HepG2 (cell line): Measurements from ENCODE around the gene RPS6KA2. TPM values are rescaled to one million over a fixed set of nuclear protein-coding genes. Genes with fewer than 3 reads are reported as not detected.

Experiments used
- ATAC-seq: fragments of 200-7000 bp; cut with Tn5 transposase; 3 replicates; pipeline ENCODE4 v1.9.1; 2020; ENCODE audit warnings: mild to moderate bottlenecking, moderate library complexity
- BruUV-seq: library from RNA; stranded (reverse); fragments of 400-500 nt; replicated peaks from 2 replicates; lab custom pipeline; 2021; lab: Mats Ljungman, UMichigan
- CTCF ChIA-PET: fragments of 300-600 bp; formaldehyde crosslinking; extraction: SDS; loops from one replicate; lab custom pipeline; 2021; ENCODE audit warnings: low total read pairs, inconsistent platforms, low intra/inter-chr PET ratio; lab: Yijun Ruan, JAX
- POLR2A ChIA-PET: fragments of 350-600 bp; sonication (Branson Sonifier 250); formaldehyde crosslinking; loops from one replicate; lab custom pipeline; 2020; ENCODE audit warnings: antibody characterized with exemption, inconsistent platforms; lab: Yijun Ruan, JAX
- DNase-seq: peaks from one replicate; pipeline ENCODE4 v3.0.0-alpha.2; 2015; ENCODE audit warnings: low spot score
- FAIRE-seq: peaks from 3 replicates; lab custom pipeline; 2011; peaks lifted over from hg19 to GRCh38; lab: Jason Lieb, UNC
- H2AFZ ChIP-seq: one replicate; pipeline ENCODE4 v1.6.1; 2011; ENCODE audit warnings: low read length, inconsistent platforms
- H3K27ac ChIP-seq: fragments of 300-600 bp; 3 replicates; pipeline ENCODE4 v1.8.0; 2011; ENCODE audit warnings: mixed run types, mild to moderate bottlenecking, mixed read lengths, low read length, inconsistent platforms; ENCODE audit not compliant: insufficient read depth; ENCODE audit errors: extremely low read length
- H3K27me3 ChIP-seq, 2 experiments: fragments of 200-600 bp in 1 of 2; 2 replicates in 1 of 2; 3 replicates in 1 of 2; pipeline versions ENCODE4 v1.6.0 to v1.8.0; 2011; ENCODE audit warnings: low read length in 2 of 2, mild to moderate bottlenecking in 2 of 2, moderate library complexity in 2 of 2, inconsistent platforms in 1 of 2; ENCODE audit not compliant: insufficient read depth in 2 of 2, control insufficient read depth in 1 of 2
- H3K36me3 ChIP-seq, 2 experiments: fragments of 200-600 bp in 1 of 2; replicated peaks in 1 of 2; 2 replicates in 1 of 2; 3 replicates in 1 of 2; pipeline versions ENCODE4 v1.5.1 to v1.8.0; 2011; ENCODE audit warnings: low read length in 2 of 2, inconsistent platforms in 1 of 2; ENCODE audit not compliant: insufficient read depth in 2 of 2, control insufficient read depth in 1 of 2
- H3K4me1 ChIP-seq: 2 replicates; pipeline ENCODE4 v1.5.1; 2012; ENCODE audit warnings: low read length, inconsistent platforms; ENCODE audit not compliant: insufficient read depth
- H3K4me2 ChIP-seq: 2 replicates; pipeline ENCODE4 v1.6.0; 2011; ENCODE audit warnings: low read depth, low read length, inconsistent platforms
- H3K4me3 ChIP-seq, 3 experiments: fragments of 200-600 bp in 1 of 3; sonication (generic), shearing (Covaris generic) in 1 of 3; replicated peaks in 1 of 3; 2 replicates each; pipeline ENCODE4 v1.5.1; 2011 to 2016; ENCODE audit warnings: low read length in 3 of 3, inconsistent platforms in 2 of 3, low read depth in 2 of 3, mild to moderate bottlenecking in 2 of 3, control low read depth in 1 of 3, mixed read lengths in 1 of 3; ENCODE audit not compliant: insufficient read depth in 1 of 3
- H3K79me2 ChIP-seq: one replicate; pipeline ENCODE4 v1.6.1; 2011; ENCODE audit warnings: low read length, inconsistent platforms; ENCODE audit not compliant: insufficient read depth
- H3K9ac ChIP-seq: 2 replicates; pipeline ENCODE4 v1.6.0; 2011; ENCODE audit warnings: mild to moderate bottlenecking, low read depth, low read length, inconsistent platforms; ENCODE audit not compliant: insufficient read depth
- H3K9me3 ChIP-seq: 2 replicates; pipeline ENCODE4 v1.5.1; 2012; ENCODE audit warnings: mild to moderate bottlenecking, low read length
- H4K20me1 ChIP-seq: 2 replicates; pipeline ENCODE4 v1.6.0; 2011; ENCODE audit warnings: inconsistent platforms, mild to moderate bottlenecking, low read length, moderate library complexity; ENCODE audit not compliant: insufficient read depth
- ARNT2 ChIP-seq: sonication (generic); formaldehyde crosslinking; IDR thresholded peaks from 2 replicates; pipeline ENCODE4 v1.8.0; 2022; ENCODE audit warnings: mild to moderate bottlenecking, low read depth, missing genetic modification reagents, moderate library complexity
- CBFB ChIP-seq: sonication (generic); formaldehyde crosslinking; IDR thresholded peaks from 2 replicates; pipeline ENCODE4 v1.4.0; 2020; ENCODE audit warnings: missing genetic modification reagents
- CHD4 ChIP-seq: fragments of 200-600 bp; sonication (generic); IDR thresholded peaks from 2 replicates; pipeline ENCODE4 v1.7.0; 2017; ENCODE audit warnings: mild to moderate bottlenecking, low read length, borderline replicate concordance
- KDM1A ChIP-seq: IDR thresholded peaks from 2 replicates; pipeline ENCODE4 v1.6.1; 2016; ENCODE audit warnings: missing compliant biosample characterization
- MAFF ChIP-seq: IDR thresholded peaks from 2 replicates; pipeline ENCODE4 v1.6.1; 2011; ENCODE audit warnings: low read depth, low read length, improper control_type of control experiment
- SAFB2 ChIP-seq: sonication (generic); formaldehyde crosslinking; IDR thresholded peaks from 2 replicates; pipeline ENCODE4 v1.5.1; 2020; ENCODE audit warnings: missing genetic modification reagents, low read depth, mild to moderate bottlenecking, borderline replicate concordance
- ZBTB21 ChIP-seq: sonication (generic); formaldehyde crosslinking; IDR thresholded peaks from 2 replicates; pipeline ENCODE4 v1.4.0; 2020; ENCODE audit warnings: missing genetic modification reagents
- ZNF451 ChIP-seq: sonication (generic); formaldehyde crosslinking; IDR thresholded peaks from 2 replicates; pipeline ENCODE4 v1.5.0; 2020; ENCODE audit warnings: mild to moderate bottlenecking, missing genetic modification reagents
- ZNF460 ChIP-seq: sonication (generic); formaldehyde crosslinking; IDR thresholded peaks from 2 replicates; pipeline ENCODE4 v1.5.1; 2020; ENCODE audit warnings: missing genetic modification reagents, mild to moderate bottlenecking, borderline replicate concordance
- ZSCAN25 ChIP-seq: sonication (generic); formaldehyde crosslinking; IDR thresholded peaks from 2 replicates; pipeline ENCODE4 v1.8.0; 2022; ENCODE audit warnings: mild to moderate bottlenecking, missing genetic modification reagents
- WGBS: methylation state at CpG from one replicate; pipeline ENCODE4 v1.1.6; 2017; ENCODE audit warnings: low lambda C conversion rate; 5-methylcytosine and 5-hydroxymethylcytosine counted together
- in situ Hi-C: cut with HindIII; loops from 2 replicates; pipeline ENCODE4 v1.10.0; 2017; ENCODE audit warnings: low pct_unique_long_range_greater_than_20kb; ENCODE audit not compliant: extremely low pct_ligation_motif_present
- intact Hi-C: fragments of 100-400 bp; cut with micrococcal nuclease; formaldehyde crosslinking; loops from one replicate; pipeline ENCODE4 v1.10.0; 2022; ENCODE audit not compliant: unreplicated experiment
- polyA plus RNA-seq, 8 experiments: library from polyadenylated mRNA; depleted of rRNA in 3 of 8; stranded (reverse) in 7 of 8; unstranded in 1 of 8; fragments of >200 nt; fragmentation: Illumina TruSeq in 4 of 8; extraction: Trizol in 4 of 8; gene quantifications; 2 replicates each; pipeline versions ENCODE4 v1.2.1 to v1.2.3, GENCODE V29; 2011 to 2016; ENCODE audit warnings: low read depth in 4 of 8, missing spikeins in 1 of 8, mixed read lengths in 1 of 8; ENCODE audit not compliant: insufficient read depth in 1 of 8
- total RNA-seq, 5 experiments: library from RNA; depleted of rRNA; stranded (reverse); fragments of >200 nt; fragmentation: Illumina TruSeq; extraction: Trizol; gene quantifications; 2 replicates each; pipeline ENCODE4 v1.2.3, GENCODE V29; 2016; ENCODE audit warnings: low read depth in 1 of 5
- TF ChIP-seq, protein P1 (sequence below): sonication (generic); formaldehyde crosslinking; IDR thresholded peaks from 2 replicates; pipeline ENCODE4 v1.5.1; 2020; ENCODE audit warnings: mild to moderate bottlenecking, missing genetic modification reagents, moderate library complexity
- TF ChIP-seq, protein P2 (sequence below): sonication (generic); formaldehyde crosslinking; IDR thresholded peaks from 2 replicates; pipeline ENCODE4 v1.5.1; 2020; ENCODE audit warnings: mild to moderate bottlenecking, missing genetic modification reagents, borderline replicate concordance
- TF ChIP-seq, protein P3 (sequence below): sonication (generic); formaldehyde crosslinking; conservative IDR thresholded peaks from 2 replicates; pipeline ENCODE4 v1.8.1; 2023; ENCODE audit warnings: missing genetic modification reagents
- TF ChIP-seq, protein P4 (sequence below): IDR thresholded peaks from 2 replicates; pipeline ENCODE4 v1.6.1; 2016; ENCODE audit warnings: low read depth, borderline replicate concordance
- TF ChIP-seq, protein P5 (sequence below): sonication (generic); formaldehyde crosslinking; IDR thresholded peaks from 2 replicates; pipeline ENCODE4 v1.5.1; 2020; ENCODE audit warnings: missing genetic modification reagents, mild to moderate bottlenecking, borderline replicate concordance

The RPS6KA2 gene
- total and polyA plus RNA-seq, 2 of the 13 experiments (the other 11 are each of a cell fraction or from before 2014, with no cell fraction given) = 0.22 to 0.38 TPM

DNA sequence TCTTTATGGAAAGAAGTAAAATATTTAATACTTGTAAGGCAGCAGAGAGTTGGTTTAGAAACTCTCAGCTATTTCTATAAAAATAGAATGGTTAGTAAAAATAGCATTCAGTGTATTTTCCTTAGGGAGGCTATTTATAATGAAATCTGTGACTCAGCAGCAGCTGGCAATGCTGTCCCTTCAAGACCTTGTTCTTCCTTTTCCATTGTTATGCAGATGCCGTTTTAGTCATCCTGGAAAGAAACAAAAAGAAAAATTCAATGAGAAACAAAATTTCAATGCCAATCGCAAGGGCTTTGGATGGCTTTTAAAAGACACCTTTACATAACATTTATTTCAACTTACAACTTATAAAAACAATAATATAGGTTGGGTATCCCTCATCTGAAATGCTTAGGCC is 261.8 kb downstream of the RPS6KA2 start:
- BruUV-seq = no TSS peak
- TF ChIP-seq ARNT2 (CRISPR knock-in tag) (no peak), KDM1A (CRISPR knock-in tag) (no peak), SAFB2 (CRISPR knock-in tag) (no peak), ZSCAN25 (CRISPR knock-in tag) (no peak), ZNF451 (CRISPR knock-in tag) (no peak), ZNF460 (CRISPR knock-in tag) (no peak), CBFB (CRISPR knock-in tag) (no peak), ZBTB21 (CRISPR knock-in tag) (no peak), CHD4 (no peak), MAFF (no peak)
- TF ChIP-seq, protein P1, sequence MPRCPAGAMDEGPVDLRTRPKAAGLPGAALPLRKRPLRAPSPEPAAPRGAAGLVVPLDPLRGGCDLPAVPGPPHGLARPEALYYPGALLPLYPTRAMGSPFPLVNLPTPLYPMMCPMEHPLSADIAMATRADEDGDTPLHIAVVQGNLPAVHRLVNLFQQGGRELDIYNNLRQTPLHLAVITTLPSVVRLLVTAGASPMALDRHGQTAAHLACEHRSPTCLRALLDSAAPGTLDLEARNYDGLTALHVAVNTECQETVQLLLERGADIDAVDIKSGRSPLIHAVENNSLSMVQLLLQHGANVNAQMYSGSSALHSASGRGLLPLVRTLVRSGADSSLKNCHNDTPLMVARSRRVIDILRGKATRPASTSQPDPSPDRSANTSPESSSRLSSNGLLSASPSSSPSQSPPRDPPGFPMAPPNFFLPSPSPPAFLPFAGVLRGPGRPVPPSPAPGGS (CRISPR knock-in tag) = no peak
- TF ChIP-seq, protein P2, sequence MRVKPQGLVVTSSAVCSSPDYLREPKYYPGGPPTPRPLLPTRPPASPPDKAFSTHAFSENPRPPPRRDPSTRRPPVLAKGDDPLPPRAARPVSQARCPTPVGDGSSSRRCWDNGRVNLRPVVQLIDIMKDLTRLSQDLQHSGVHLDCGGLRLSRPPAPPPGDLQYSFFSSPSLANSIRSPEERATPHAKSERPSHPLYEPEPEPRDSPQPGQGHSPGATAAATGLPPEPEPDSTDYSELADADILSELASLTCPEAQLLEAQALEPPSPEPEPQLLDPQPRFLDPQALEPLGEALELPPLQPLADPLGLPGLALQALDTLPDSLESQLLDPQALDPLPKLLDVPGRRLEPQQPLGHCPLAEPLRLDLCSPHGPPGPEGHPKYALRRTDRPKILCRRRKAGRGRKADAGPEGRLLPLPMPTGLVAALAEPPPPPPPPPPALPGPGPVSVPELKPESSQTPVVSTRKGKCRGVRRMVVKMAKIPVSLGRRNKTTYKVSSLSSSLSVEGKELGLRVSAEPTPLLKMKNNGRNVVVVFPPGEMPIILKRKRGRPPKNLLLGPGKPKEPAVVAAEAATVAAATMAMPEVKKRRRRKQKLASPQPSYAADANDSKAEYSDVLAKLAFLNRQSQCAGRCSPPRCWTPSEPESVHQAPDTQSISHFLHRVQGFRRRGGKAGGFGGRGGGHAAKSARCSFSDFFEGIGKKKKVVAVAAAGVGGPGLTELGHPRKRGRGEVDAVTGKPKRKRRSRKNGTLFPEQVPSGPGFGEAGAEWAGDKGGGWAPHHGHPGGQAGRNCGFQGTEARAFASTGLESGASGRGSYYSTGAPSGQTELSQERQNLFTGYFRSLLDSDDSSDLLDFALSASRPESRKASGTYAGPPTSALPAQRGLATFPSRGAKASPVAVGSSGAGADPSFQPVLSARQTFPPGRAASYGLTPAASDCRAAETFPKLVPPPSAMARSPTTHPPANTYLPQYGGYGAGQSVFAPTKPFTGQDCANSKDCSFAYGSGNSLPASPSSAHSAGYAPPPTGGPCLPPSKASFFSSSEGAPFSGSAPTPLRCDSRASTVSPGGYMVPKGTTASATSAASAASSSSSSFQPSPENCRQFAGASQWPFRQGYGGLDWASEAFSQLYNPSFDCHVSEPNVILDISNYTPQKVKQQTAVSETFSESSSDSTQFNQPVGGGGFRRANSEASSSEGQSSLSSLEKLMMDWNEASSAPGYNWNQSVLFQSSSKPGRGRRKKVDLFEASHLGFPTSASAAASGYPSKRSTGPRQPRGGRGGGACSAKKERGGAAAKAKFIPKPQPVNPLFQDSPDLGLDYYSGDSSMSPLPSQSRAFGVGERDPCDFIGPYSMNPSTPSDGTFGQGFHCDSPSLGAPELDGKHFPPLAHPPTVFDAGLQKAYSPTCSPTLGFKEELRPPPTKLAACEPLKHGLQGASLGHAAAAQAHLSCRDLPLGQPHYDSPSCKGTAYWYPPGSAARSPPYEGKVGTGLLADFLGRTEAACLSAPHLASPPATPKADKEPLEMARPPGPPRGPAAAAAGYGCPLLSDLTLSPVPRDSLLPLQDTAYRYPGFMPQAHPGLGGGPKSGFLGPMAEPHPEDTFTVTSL (CRISPR knock-in tag) = no peak
- TF ChIP-seq, protein P3, sequence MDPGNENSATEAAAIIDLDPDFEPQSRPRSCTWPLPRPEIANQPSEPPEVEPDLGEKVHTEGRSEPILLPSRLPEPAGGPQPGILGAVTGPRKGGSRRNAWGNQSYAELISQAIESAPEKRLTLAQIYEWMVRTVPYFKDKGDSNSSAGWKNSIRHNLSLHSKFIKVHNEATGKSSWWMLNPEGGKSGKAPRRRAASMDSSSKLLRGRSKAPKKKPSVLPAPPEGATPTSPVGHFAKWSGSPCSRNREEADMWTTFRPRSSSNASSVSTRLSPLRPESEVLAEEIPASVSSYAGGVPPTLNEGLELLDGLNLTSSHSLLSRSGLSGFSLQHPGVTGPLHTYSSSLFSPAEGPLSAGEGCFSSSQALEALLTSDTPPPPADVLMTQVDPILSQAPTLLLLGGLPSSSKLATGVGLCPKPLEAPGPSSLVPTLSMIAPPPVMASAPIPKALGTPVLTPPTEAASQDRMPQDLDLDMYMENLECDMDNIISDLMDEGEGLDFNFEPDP (CRISPR knock-in tag) = no peak
- TF ChIP-seq, protein P4, sequence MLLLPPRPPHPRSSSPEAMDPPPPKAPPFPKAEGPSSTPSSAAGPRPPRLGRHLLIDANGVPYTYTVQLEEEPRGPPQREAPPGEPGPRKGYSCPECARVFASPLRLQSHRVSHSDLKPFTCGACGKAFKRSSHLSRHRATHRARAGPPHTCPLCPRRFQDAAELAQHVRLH (CRISPR knock-in tag) = no peak
- TF ChIP-seq, protein P5, sequence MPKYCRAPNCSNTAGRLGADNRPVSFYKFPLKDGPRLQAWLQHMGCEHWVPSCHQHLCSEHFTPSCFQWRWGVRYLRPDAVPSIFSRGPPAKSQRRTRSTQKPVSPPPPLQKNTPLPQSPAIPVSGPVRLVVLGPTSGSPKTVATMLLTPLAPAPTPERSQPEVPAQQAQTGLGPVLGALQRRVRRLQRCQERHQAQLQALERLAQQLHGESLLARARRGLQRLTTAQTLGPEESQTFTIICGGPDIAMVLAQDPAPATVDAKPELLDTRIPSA (CRISPR knock-in tag) = no peak
- H4K20me1 ChIP-seq = no peaks in the 10 kb centered on the region
- no peak overlapping the region for H2AFZ ChIP-seq
- H3K27ac ChIP-seq = no peak overlapping the region
- POLR2A ChIA-PET = no interaction called here
- H3K9me3 ChIP-seq = no peaks in the 10 kb centered on the region
- FAIRE-seq (no peak), ATAC-seq (no peak), DNase-seq (no peak)
- peaks cover 34% of the 10 kb centered on the region for H3K4me1 ChIP-seq
- no peaks in the 10 kb centered on the region for H3K79me2 ChIP-seq
- intact Hi-C loops = no loop called here
- CTCF ChIA-PET = no interaction called here
- 95% methylated on average over 2 of the region's 2 CpGs for WGBS
- in situ Hi-C loops = no loop called here
- H3K27me3 ChIP-seq = no peaks in the 10 kb centered on the region
- H3K4me3 ChIP-seq = no peak overlapping the region
- H3K9ac ChIP-seq = no peak overlapping the region
- no peak overlapping the region for H3K4me2 ChIP-seq
- peaks cover 10 to 42% of the 10 kb centered on the region in 2 experiments for H3K36me3 ChIP-seq
